Raji (cell line): ENCODE measurements around the gene ZNF787.

Source experiments
- POLR2A ChIP-seq: IDR thresholded peaks from 2 replicates; pipeline ENCODE4 v1.6.1; 2011; ENCODE audit warnings: low read depth, low read length, control low read depth; ENCODE audit not compliant: insufficient read depth

The ZNF787 gene

GRCh38 chr19:56066152-56067023 lies 54.7 kb downstream of the ZNF787 start:
- no peak for TF ChIP-seq POLR2A

DNA sequence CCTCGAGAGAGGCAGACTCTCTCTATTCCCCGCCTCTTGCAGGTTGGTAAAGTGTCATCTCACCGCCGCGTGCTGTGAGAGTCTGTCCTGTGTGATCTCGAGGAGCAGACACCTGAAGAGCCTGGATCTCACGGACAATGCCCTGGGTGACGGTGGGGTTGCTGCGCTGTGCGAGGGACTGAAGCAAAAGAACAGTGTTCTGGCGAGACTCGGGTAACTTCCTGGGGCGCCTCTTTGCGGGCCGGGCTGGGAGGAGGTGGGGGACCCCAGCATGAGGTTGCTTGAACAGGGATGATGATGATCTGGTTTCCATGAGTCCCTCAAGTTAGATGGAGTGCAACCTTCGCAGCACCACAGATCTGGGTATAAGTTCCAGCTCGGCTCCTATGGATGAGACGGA lies 67.5 kb downstream of the ZNF787 start:
- TF ChIP-seq POLR2A = no peak
